Measurements from ENCODE around the gene FAM241B.

The FAM241B gene

DNA sequence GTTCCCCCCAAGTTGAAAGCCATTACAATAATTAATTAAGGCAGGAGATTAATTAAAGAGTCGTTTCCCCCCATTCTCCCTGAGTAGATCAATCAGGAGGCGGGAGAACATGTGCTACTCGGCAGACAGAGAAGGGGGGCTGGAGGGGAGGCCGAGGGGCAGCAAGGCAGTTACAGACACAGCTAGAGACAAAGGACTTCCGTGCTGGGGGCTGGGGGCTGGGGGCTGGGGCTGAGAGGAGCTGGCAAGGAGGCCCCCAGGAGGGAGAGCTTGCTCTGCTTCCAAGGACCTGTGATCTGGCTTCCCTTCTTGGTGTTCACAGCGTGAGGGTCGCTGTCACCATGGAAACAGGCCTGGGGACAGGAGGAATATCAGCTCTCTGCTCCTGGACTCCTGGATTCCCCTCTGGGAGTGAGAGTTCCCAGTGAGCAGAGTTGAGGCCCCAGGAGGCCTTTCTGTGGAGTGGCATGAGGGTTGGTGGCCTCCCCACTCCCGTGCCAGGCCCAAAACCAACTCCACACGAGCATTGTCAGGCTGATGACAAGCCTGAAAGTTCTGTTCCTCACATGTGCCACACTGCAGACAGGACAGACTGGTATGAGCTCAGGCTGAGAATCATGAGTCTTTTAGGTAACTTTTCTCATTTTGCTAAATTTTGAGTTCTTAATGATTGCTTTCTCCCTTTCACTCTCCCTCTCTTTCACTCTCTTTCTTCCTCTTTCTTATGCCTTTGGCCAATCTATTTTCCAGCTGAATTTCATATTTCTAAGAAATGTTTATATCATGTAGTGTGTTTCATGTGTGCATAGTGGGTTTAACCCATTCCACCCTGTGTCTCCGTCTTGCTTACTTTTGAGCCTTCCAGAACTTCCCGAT is 16.4 kb downstream of the FAM241B start:
- ChIA-PET CTCF (interaction anchor here (1.2 to 15.7 kb wide), 10 partner anchors 9 to 269 kb away, joined by 3 to 384 read pairs (median 58); partner anchors contain the start of gene COL13A1), POLR2A (no interaction called here)
- TF ChIP-seq, protein P1, sequence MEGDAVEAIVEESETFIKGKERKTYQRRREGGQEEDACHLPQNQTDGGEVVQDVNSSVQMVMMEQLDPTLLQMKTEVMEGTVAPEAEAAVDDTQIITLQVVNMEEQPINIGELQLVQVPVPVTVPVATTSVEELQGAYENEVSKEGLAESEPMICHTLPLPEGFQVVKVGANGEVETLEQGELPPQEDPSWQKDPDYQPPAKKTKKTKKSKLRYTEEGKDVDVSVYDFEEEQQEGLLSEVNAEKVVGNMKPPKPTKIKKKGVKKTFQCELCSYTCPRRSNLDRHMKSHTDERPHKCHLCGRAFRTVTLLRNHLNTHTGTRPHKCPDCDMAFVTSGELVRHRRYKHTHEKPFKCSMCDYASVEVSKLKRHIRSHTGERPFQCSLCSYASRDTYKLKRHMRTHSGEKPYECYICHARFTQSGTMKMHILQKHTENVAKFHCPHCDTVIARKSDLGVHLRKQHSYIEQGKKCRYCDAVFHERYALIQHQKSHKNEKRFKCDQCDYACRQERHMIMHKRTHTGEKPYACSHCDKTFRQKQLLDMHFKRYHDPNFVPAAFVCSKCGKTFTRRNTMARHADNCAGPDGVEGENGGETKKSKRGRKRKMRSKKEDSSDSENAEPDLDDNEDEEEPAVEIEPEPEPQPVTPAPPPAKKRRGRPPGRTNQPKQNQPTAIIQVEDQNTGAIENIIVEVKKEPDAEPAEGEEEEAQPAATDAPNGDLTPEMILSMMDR (IDR thresholded peaks at IDR 0.05; ENCODE audit: insufficient read depth, low read length, missing control alignments): no peak
- DNase-seq (ENCODE audit: low read depth, low spot score): no peak
- H3K4me3 ChIP-seq (ENCODE audit: low read depth, low read length): no peak overlapping the region

DNA sequence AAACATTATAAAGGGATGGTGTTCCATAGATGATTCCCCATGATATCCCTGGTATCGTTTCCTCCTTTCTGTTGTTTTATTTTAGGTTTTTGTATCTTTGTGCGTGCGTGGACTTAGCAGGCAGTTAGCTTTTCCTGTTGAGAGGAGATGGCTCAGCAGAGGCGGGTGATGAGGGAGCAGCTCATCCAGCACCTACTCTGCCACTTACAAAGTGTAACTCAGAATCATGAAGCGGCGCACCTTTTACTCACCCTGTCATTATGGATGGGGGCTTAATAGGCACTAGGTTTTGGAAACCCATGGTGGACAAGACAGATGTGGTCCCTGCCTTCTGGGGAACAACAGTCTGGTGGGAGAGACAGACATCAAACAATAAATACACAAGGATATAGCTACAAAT is 17.1 kb downstream of the FAM241B start:
- POLR2A ChIA-PET: no interaction called here
- H3K4me3 ChIP-seq (ENCODE audit: low read depth, low read length): no peak overlapping the region
- TF ChIP-seq, protein P1 (IDR thresholded peaks at IDR 0.05; ENCODE audit: insufficient read depth, low read length, missing control alignments): no peak
- CTCF ChIA-PET: interaction anchor here (1.2 to 15.7 kb wide), 9 partner anchors 8 to 269 kb away, joined by 3 to 384 read pairs (median 70); partner anchors contain the start of gene COL13A1
- DNase-seq (ENCODE audit: low read depth, low spot score): no peak

- DNase-seq (ENCODE audit: low read depth, low spot score): no peak
- ChIA-PET POLR2A (no interaction called here), CTCF (interaction anchor here (1.2 to 15.7 kb wide), 9 partner anchors 8 to 268 kb away, joined by 3 to 384 read pairs (median 70); partner anchors contain the start of gene COL13A1)
- H3K4me3 ChIP-seq (ENCODE audit: low read depth, low read length): no peak overlapping the region
- TF ChIP-seq, protein P1 (IDR thresholded peaks at IDR 0.05; ENCODE audit: insufficient read depth, low read length, missing control alignments): no peak
These were observed 17.8 kb downstream of the FAM241B start for GRCh38 chr10:69647819-69648218.

DNA sequence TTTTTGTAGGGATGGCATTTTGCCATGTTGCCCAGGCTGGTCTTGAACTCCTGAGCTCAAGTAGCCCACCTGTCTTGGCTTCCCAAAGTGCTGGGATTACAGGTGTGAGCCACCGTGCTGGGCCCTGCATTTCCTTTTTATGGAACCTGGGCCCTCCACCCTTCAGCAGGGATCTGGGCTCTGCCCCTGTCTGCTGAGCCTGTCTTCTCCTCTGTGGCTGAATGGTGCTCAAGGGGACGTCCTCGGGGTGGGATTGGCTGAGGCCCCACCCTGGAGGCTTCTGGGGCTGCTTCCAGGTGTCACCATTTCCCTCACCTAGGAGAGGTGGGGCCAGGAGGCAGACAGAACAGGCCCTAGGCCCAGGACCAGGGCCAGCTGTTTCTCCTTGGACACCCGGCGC is 18.4 kb downstream of the FAM241B start:
- CTCF ChIA-PET: interaction anchor here (1.2 to 15.7 kb wide), 7 partner anchors 14 to 267 kb away, joined by 4 to 384 read pairs (median 89); partner anchors contain the start of gene COL13A1
- no peak overlapping the region for H3K4me3 ChIP-seq (ENCODE audit: low read depth, low read length)
- POLR2A ChIA-PET: no interaction called here
- TF ChIP-seq, protein P1 (IDR thresholded peaks at IDR 0.05; ENCODE audit: insufficient read depth, low read length, missing control alignments): no peak
- no peak for DNase-seq (ENCODE audit: low read depth, low spot score)

DNA sequence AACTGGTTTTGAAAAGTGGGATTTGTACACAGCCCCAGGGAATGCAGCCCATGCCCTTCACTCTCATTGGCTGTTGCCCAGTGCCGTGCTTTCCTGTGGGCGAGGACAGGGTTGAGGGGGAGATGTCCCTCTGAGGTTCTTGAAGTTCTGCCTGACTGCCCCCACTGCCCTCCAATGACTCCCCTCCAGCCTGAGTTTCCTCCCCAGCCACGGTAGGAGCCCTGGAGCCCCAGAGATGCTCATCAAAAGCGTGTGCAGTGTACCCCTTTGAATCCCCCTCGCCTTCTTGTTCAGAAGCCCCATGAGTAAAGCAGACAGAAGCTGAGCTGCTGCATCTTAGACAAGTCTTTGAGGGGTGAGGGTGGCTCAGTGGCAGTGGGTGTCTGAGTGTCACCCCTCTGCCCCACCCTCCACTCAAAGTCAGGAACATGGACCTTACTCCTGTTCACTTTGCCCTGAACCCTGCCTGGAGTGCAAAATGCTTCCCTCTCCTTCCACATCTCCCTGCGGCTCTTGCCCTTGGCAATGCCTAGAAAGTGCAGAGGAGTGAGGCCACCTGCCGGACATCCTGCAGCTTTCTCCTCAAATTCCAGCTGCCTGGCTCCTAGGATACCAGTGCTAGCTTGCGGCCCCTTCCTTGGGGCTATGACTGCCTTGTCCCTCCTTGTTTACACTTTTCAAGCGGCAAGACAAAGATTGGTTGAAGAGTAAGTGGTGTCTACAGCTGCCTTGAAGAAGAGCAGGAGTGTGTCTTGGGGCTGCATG is 19.9 kb downstream of the FAM241B start:
- TF ChIP-seq, protein P1 (IDR thresholded peaks at IDR 0.05; ENCODE audit: insufficient read depth, low read length, missing control alignments): no peak
- no peak overlapping the region for H3K4me3 ChIP-seq (ENCODE audit: low read depth, low read length)
- POLR2A ChIA-PET: no interaction called here
- no peak for DNase-seq (ENCODE audit: low read depth, low spot score)
- CTCF ChIA-PET: interaction anchor here (1.0 to 9.4 kb wide), 6 partner anchors 9 to 308 kb away, joined by 3 to 89 read pairs (median 5); no protein-coding TSS in a partner anchor

All from AG04449 (cell line).